Measurements from ENCODE around the gene CENPB.
"Not testable (repeated sequence)": the region's sequence is repeated elsewhere in the genome, so short reads cannot be mapped to it uniquely, and the experiment has no call there.

The CENPB gene, protein sequence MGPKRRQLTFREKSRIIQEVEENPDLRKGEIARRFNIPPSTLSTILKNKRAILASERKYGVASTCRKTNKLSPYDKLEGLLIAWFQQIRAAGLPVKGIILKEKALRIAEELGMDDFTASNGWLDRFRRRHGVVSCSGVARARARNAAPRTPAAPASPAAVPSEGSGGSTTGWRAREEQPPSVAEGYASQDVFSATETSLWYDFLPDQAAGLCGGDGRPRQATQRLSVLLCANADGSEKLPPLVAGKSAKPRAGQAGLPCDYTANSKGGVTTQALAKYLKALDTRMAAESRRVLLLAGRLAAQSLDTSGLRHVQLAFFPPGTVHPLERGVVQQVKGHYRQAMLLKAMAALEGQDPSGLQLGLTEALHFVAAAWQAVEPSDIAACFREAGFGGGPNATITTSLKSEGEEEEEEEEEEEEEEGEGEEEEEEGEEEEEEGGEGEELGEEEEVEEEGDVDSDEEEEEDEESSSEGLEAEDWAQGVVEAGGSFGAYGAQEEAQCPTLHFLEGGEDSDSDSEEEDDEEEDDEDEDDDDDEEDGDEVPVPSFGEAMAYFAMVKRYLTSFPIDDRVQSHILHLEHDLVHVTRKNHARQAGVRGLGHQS

DNA sequence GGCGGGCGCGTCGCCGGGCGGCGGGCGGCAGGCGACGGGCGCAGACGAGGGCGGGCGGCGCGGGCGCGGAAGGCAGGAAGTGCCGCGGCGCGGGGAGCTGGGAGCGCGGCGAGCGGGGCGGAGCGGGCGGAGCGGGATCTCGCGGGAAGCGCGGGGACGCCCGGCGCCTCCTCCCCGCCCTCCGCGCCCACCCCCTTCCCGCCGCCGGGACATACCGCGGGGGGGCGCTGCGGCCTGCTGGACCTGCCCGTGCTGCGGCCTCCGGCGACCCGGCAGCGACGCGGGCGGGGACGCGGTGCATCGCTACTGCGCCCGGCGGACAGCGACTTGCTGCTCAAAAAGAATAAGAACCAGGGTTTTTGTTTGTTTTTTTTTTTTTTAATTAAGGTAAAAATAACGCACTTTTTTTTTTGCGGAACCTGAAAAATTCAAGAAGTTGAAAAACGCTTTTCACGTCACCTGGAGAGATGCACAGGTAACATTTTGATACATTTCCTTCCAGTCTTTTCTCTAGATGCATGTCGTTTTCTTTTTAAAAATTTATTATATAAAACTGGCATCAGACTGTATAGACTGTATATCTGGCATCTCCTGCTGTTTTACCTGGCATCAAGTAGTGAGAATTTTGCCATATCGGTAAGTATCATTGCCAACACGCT lies at the start of gene CENPB:
Gene CENPB (minus strand): TSS at position 76 of the 659 bp plus-strand sequence. CDS start 257 bp downstream, outside the sequence.
- peak; percentile 90 for DNase-seq (ENCODE audit: low spot score)

GRCh38 chr20:3836132-3836531 lies 49.6 kb upstream of the CENPB start:
- no peak for DNase-seq (ENCODE audit: low spot score)

DNA sequence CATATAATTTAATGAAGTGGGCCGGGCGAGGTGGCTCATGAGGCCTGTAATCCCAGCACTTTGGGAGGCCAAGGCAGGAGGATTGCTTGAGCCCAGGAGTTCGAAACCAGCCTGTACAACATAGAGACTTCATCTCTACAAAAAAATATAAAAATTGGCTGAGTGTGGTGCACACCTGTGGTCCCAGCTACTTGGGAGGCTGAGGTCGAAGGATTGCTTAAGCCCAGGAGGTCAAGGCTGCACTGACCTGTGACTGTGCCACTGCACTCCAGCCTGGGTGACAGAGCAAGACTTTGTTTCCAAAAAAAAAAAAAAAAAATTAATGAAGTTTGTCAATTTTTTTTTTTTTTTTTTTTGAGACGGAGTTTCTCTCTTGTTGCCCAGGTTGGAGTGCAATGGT lies 43.4 kb upstream of the CENPB start:
- DNase-seq (ENCODE audit: low spot score), result not testable (repeated sequence)

DNA sequence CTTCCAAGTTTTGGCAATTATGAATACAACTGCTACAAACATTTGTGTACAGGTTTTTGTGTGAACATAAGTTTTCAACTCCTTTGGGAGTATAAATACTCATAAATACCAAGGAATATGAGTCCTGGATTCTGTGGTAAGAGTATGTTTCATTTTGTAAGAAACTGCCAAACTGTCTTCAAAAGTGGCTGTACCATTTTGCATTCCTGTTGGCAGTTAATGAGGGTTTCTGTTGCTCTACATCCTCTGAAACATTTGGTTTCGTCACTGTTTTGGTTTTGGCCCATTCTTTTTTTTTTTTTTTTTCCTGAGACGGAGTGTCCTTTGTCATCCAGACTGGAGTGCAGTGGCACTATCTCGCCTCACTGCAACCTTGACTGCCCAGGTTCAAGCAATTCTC lies 42.3 kb upstream of the CENPB start:
- no peak for DNase-seq (ENCODE audit: low spot score)

- no peak for DNase-seq (ENCODE audit: low spot score)
Measured at GRCh38 chr20:3826420-3826819, 39.9 kb upstream of the CENPB start.

DNA sequence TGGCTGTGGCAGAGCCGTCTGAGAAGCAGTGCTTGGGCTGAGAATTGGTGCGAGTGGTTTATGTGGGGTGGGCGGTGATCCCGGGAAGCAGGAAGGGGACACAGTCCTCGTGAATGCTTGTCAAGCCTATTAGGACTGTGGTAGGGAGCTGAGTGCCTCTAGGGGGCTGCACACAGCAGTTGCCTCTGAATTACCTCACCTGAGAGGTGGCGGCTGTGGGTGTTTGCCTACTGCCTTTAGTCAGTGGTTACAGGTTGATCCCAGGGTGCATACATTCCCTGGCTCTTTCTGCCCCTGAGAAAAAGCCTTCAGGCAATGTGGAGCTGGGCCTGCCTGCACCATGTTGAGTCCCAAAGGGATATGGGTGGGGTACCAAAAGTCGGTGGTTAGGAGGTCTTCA lies 39.0 kb upstream of the CENPB start:
- DNase-seq (ENCODE audit: low spot score), result no peak

DNA sequence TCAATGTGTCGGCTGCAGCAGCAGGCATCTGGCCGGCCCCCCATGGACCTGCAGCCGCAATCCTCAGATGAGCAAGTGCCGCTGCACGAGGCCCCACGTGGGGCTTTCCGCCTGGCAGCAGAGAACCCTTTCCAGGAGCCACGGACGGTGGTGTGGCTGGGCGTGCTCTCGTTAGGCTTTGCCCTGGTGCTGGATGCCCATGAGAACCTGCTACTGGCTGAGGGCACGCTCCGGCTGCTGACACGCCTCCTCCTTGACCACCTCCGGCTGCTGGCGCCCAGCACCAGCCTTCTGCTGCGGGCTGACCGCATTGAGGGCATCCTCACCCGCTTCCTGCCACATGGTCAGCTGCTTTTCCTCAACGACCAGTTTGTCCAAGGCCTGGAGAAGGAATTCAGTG lies 37.3 kb upstream of the CENPB start:
- no peak for DNase-seq (ENCODE audit: low spot score)

DNA sequence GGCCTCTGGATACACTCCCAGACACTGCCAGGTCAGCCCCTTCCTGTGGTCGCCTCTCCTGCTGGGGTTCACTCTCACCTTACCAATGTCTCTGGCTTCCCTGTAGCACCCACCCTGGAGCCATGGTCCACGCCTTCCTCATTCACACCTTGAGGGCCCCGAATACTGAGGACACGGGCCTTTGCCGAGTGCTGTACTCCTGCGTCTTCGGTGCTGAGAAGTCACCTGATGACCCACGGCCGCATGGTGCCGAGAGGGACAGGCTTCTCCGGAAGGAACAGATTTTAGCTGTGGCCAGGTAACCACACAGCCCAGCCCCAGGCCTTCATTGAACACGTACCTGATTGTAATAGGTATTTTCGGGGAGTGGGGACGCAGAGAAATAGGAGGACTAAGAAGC lies 35.5 kb upstream of the CENPB start:
- no peak for DNase-seq (ENCODE audit: low spot score)

DNA sequence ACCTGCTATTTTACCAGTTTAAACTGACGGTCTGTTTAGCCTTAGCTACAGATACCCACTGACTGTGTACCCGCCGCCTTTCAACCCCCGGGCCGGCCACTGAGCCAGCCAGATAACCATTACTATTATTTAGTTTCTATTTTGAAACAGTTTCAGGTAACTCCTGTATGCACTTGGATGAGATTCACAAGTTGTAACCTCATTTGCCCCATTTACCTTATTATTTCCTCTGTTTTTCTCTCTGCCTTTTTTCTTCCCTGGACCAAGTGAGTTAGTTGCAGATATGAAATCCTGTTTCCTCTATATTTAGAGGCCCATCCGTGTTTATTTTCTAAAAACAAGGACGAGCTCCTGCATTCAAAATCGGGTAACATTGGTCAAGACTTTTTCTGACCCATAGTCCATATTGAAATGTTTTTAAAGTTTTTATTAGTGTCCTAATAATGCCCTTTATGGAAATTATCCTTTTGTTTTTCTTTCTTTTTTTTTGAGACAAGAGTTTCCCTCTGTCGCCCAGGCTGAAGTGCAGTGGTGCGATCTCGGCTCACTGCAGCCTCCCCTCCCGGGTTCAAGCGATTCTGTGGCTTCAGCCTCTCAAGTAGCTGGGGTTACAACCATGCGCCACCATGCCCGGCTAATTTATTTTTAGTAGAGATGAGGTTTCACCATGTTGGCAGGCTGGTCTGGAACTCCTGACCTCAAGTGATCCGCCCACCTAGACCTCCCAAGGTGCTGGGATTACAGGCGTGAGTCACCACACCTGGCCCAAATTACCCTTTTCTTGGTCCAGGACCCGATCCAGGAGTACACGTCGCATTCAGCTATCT lies 34.6 kb upstream of the CENPB start:
- DNase-seq (ENCODE audit: low spot score), result no peak

DNA sequence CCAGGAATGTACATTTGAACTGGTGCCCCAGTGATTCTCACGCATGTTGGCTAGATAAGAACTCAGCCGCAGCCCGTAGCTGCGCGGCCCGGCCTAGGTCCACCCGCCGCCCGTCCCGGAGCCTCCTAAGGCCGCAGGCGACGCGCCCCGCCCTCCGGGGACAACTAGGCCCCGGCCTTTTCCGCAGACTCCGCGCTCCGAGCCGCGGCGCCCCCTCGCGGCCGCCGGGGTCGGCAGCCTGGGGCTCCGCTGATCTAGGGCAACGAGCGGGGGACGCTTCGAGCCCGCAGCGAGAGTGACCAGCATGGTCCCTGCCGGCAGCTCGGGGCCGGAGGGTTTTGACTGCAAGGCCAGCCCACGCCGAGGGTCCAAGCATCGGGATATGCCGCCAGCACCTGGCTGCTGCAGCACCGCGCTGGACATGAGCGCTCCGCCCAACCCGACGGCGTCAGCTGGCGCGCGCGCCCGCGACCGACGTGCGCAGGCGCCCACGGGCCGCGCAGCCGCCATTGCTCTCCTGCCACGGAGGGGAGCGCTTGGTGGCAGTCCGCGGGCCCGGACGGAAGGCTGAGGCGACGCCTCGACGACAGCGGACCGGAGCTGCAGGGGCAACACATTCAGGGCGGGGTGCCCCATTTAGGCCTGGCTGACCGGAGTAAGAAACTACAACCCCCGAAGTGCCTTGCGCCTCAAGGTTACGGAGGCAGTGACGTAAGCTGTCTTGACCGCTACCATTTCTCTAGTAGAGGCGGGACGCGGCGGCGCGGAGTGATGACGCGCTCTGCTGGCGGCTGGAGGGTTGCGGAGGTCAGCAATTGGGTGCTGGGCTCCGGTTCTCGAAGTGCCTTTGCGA lies 33.7 kb upstream of the CENPB start, which contains the start of gene AP5S1:
Gene AP5S1 (plus strand): TSS at position 500 of the 853 bp plus-strand sequence. CDS start 1,571 bp downstream, outside the sequence.
- peak; percentile 93 for DNase-seq (ENCODE audit: low spot score)

DNA sequence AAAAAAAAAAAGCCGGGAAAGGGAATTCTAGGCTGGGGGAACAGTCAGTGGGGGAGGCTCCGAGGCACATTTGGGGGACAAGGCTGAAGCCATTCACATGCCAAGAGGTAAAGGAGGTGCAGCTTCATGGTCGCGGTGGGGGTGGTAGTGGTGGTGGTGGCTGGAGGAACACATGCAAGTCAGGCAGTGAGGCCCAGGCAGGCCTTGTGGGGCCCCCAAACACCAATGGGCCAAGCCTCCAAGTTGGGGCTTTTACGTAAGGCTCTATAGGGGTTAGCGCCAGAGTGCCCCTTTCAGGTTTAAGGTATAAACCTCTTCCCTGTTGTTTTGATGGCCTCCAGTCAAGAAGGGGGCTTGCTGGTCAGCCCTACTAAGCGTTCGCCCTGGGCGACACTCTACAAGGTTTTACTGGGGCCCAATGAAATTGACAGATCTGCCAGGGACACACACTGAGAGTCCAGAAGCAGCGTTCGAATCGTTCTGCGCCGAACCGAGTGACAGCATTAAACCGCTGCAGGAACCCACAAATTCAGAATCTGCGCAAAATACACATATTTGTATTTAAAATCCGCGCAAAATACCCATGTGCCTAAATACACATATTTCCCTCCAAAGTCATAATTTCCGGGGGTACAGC lies 33.0 kb upstream of the CENPB start:
- DNase-seq (ENCODE audit: low spot score), result no peak

DNA sequence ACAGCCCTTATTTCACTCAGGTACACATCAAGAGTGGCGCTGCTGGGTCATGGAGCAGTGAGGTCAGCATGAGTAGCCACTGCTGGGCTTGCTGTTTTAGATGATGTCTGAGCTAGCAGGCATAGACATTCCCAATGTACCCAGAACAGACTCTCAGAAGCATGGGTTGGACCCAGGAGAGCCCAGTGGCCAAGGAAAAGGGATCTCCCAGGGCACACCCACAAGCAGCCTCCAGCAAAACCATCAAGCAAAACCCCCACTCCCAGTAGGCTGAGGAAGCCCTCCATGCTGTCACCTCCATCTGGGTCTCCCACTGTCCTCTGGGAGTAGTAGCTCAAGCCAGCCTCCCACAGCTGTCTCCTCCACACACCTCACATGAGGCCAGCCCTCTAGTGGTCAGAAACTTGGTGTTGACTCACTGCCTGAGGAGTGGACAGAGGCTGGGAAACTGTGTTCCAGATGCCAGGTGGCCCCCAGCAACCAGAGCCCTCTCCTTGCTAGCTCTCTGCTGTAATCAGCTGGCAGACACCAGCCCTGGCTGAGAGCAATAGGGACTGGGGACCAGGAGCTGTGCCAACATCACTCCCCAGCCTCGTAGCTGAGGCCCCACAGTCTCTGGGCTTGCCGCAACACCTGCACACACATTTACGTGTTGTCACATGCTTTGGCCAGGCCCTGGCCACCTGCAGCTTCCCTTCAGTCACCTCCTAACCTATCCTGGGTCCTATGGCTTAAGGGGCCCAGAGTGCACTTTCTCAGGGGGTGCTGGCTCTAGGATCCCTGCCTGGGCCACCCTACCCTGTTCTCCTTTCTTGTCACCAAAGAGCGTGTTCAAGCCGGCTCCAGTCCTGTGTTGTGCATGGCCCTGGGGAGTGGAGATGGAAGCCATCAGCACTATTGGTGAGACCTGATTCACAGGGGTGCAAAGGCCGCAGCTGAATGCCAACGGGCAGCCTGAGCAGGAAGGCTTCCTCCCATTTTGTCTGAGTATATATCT lies 31.9 kb upstream of the CENPB start:
- peak; percentile 85 for DNase-seq (ENCODE audit: low spot score)

GRCh38 chr20:3815703-3816315 lies 29.3 kb upstream of the CENPB start:
- DNase-seq (ENCODE audit: low spot score), result no peak

GRCh38 chr20:3814928-3815495 lies 28.5 kb upstream of the CENPB start:
- DNase-seq (ENCODE audit: low spot score), result no peak

DNA sequence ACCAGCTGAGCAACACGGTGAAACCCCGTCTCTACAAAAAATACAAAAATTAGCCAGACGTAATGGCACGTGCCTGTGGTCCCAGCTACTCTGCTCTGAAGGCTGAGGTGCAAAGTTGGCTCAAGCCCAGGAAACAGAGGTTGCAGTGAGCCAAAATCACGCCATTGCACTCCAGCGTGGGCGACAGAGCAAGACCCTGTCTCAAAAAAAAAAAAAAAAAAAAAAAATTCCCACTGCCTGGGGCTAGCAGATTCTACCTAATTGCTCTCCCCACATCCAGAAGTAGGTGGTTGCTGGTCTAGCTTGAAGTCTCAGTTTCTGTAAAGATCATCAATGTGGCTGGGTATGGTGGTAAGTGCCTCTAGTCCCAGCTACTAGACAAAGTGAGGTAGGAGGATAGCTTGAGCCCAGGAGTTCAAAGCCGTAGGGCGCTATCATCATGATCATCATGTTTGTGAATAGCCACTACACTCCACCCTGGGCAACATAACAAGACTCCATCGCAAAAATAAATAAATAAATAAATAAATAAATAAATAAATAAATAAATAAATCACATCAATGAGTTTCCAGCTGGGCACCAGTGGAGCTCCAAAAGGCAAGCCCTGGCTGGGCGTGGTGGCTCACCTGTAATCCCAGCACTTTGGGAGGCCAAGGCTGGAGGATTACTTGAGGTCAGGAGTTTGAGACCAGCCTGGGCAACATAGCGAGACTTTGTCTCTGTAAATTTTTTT lies 27.5 kb upstream of the CENPB start:
- no peak for DNase-seq (ENCODE audit: low spot score)

DNA sequence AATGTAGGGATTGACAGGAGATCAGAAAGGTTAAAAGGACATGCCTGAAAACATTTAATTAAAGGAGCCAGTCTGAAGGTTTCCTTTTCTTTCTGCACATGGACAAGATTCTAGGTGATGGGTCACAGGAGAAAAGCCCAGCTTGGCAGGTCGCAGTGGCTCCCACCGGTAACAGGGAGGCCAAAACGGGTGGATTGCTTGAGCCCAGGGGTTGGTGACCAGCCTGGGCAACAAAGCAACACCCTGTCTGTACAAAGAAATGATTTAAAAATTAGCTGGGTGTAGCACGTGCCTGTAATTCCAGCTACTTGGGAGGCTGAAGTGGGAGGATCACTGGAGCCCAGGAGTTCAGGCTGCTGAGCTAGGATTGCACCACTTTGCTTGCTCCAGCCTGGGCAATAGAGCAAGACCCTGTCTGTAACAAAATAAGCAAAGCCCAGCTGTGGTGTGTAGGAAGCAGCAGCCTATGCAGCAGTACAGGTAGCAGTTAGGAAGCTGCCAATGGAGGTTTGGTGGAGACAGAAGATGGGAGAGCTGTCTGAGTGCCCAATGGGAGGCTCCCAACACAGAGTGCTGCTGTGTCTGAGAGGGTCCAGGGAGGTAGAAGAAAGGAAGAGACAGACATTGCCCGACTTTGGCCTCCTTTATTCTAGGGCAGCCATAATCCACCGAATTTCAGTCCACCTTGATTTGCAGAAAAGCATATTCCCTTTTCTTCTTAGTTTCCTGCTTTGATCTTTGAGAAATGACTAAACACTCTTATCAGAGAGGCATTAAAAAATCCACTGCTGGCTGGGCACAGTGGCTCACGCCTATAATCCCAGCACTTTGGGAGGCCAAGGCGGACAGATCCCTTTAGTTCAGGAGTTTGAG lies 26.7 kb upstream of the CENPB start:
- no peak for DNase-seq (ENCODE audit: low spot score)

DNA sequence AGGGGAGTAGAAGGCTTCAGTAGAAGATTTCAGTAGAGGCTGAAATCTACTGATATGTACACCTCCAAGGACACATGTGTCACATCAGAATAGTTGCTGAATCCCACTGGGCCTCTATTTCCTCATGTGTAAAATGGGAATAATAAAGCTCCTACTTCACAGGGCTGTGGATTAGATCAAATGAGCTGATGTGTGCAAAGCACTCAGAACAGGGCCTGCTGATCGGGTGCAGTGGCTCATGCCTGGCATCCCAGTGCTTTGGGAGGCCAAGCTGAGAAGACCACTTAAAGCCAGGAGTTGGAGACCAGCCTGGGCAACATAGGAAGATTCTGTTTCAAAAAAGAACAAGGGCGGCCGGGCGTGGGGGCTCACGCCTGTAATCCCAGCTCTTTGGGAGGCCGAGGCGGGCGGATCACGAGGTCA lies 25.7 kb upstream of the CENPB start:
- no peak for DNase-seq (ENCODE audit: low spot score)

Data from hepatic stellate cell (primary cell).